A673 (cell line): ENCODE results near the gene USP9X. TPM values are rescaled to one million over a fixed set of nuclear protein-coding genes. Genes with fewer than 3 reads are reported as not detected.

Experiments used
- BruUV-seq: library from RNA; stranded (reverse); fragments of 400-500 nt; replicated peaks from 2 replicates; lab custom pipeline; 2021; lab: Mats Ljungman, UMichigan
- CTCF ChIA-PET: fragments of 300-600 bp; sonication (Branson Sonifier 250); formaldehyde crosslinking; loops from one replicate; lab custom pipeline; 2022; ENCODE audit warnings: antibody characterized with exemption; lab: Charles Lee
- POLR2A ChIA-PET: fragments of 300-600 bp; sonication (Branson Sonifier 250); formaldehyde crosslinking; loops from one replicate; lab custom pipeline; 2022; ENCODE audit warnings: antibody characterized with exemption; ENCODE audit not compliant: low non-redundant PET; lab: Charles Lee
- DNase-seq: peaks from one replicate; pipeline ENCODE4 v3.0.0-alpha.2; 2015; ENCODE audit warnings: low spot score
- H3K27ac ChIP-seq: fragments of 200-600 bp; sonication (generic); 2 replicates; pipeline ENCODE4 v1.5.1; 2016; ENCODE audit warnings: mixed run types, low read depth, mild to moderate bottlenecking, mixed read lengths, antibody characterized with exemption, low read length; ENCODE audit not compliant: poor library complexity, severe bottlenecking
- H3K27me3 ChIP-seq: fragments of 200-600 bp; sonication (generic); replicated peaks from 2 replicates; pipeline ENCODE4 v1.6.1; 2017; ENCODE audit warnings: mixed run types, low read depth, mild to moderate bottlenecking, mixed read lengths, antibody characterized with exemption, low read length; ENCODE audit not compliant: insufficient read depth, poor library complexity
- H3K36me3 ChIP-seq: fragments of 200-600 bp; sonication (generic); 2 replicates; pipeline ENCODE4 v1.6.1; 2016; ENCODE audit warnings: mixed run types, mild to moderate bottlenecking, mixed read lengths, antibody characterized with exemption, low read length; ENCODE audit not compliant: insufficient read depth, poor library complexity, severe bottlenecking
- H3K4me1 ChIP-seq: fragments of 200-600 bp; sonication (generic); 2 replicates; pipeline ENCODE4 v1.6.1; 2017; ENCODE audit warnings: mixed run types, mild to moderate bottlenecking, mixed read lengths, antibody characterized with exemption, low read length; ENCODE audit not compliant: insufficient read depth, poor library complexity, severe bottlenecking
- H3K4me3 ChIP-seq: fragments of 200-600 bp; sonication (generic); 2 replicates; pipeline ENCODE4 v1.5.1; 2016; ENCODE audit warnings: low read depth, mixed run types, mild to moderate bottlenecking, mixed read lengths, low read length; ENCODE audit not compliant: poor library complexity, severe bottlenecking
- H3K9me3 ChIP-seq: fragments of 200-600 bp; sonication (generic); 2 replicates; pipeline ENCODE4 v1.6.1; 2016; ENCODE audit warnings: mixed run types, low read depth, mild to moderate bottlenecking, mixed read lengths, antibody characterized with exemption, low read length; ENCODE audit not compliant: poor library complexity, severe bottlenecking
- EZH2 ChIP-seq: fragments of 200-600 bp; sonication (generic); IDR thresholded peaks from 2 replicates; pipeline ENCODE4 v1.6.1; 2017; ENCODE audit warnings: borderline replicate concordance, low read depth, mild to moderate bottlenecking, mixed read lengths, antibody characterized with exemption, low read length; ENCODE audit not compliant: poor library complexity, severe bottlenecking
- intact Hi-C: fragments of 100-400 bp; cut with micrococcal nuclease; formaldehyde crosslinking; loops from one replicate; pipeline ENCODE4 v1.10.0; 2022; ENCODE audit not compliant: unreplicated experiment
- total RNA-seq: library from RNA; stranded (reverse); gene quantifications from 2 replicates; pipeline ENCODE4 v1.2.3, GENCODE V29; 2021
- TF ChIP-seq, protein P1 (sequence below): fragments of 300-800, 200-600 bp; sonication (generic); conservative IDR thresholded peaks from 2 replicates; pipeline ENCODE4 v1.5.1; 2017; ENCODE audit warnings: low read depth, mild to moderate bottlenecking, antibody characterized with exemption, low read length, moderate library complexity, mixed read lengths

Gene USP9X
- total RNA-seq, 1 experiment from 2014 or later, result 70.6 TPM

DNA sequence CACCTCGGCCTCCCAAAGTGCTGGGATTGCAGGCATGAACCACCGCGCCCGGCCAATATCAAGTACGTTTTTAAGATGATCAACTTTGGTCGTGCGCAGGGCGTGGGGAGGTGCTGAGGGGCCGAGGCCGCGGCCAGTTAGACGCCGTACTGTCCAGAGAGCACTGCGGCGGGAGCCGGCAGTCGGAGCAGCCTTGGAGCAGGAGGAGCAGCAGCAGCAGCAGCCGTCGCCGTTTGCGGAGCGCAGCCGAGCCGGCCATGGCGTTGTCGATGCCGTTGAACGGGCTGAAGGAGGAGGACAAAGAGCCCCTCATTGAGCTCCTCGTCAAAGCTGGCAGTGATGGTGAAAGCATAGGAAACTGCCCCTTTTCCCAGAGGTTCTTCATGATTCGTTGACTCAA lies 8.5 kb upstream of the USP9X start:
- no peak for TF ChIP-seq EZH2
- TF ChIP-seq, protein P1, sequence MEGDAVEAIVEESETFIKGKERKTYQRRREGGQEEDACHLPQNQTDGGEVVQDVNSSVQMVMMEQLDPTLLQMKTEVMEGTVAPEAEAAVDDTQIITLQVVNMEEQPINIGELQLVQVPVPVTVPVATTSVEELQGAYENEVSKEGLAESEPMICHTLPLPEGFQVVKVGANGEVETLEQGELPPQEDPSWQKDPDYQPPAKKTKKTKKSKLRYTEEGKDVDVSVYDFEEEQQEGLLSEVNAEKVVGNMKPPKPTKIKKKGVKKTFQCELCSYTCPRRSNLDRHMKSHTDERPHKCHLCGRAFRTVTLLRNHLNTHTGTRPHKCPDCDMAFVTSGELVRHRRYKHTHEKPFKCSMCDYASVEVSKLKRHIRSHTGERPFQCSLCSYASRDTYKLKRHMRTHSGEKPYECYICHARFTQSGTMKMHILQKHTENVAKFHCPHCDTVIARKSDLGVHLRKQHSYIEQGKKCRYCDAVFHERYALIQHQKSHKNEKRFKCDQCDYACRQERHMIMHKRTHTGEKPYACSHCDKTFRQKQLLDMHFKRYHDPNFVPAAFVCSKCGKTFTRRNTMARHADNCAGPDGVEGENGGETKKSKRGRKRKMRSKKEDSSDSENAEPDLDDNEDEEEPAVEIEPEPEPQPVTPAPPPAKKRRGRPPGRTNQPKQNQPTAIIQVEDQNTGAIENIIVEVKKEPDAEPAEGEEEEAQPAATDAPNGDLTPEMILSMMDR, result no peak
- DNase-seq, result no peak
- Histone ChIP-seq H3K9me3 (no peaks in the 10 kb centered on the region), H3K27me3 (no peaks in the 10 kb centered on the region), H3K4me1 (no peaks in the 10 kb centered on the region), H3K36me3 (no peaks in the 10 kb centered on the region), H3K4me3 (no peak overlapping the region), H3K27ac (no peak overlapping the region)
- ChIA-PET POLR2A (no interaction called here), CTCF (no interaction called here)
- BruUV-seq, result no TSS peak
- intact Hi-C loops, result no loop called here

- no peaks in the 10 kb centered on the region for H3K9me3 ChIP-seq
- peaks cover 6% of the 10 kb centered on the region for H3K4me1 ChIP-seq
- H3K4me3 ChIP-seq, result no peak overlapping the region
- H3K27me3 ChIP-seq, result no peaks in the 10 kb centered on the region
- ChIA-PET CTCF (no interaction called here), POLR2A (no interaction called here)
- TF ChIP-seq, protein P1, result no peak
- no peak for TF ChIP-seq EZH2
- no peak overlapping the region for H3K27ac ChIP-seq
- no TSS peak for BruUV-seq
- no peaks in the 10 kb centered on the region for H3K36me3 ChIP-seq
- DNase-seq, result no peak
- intact Hi-C loops, result no loop called here
Observed at GRCh38 chrX:41081821-41082220, 3.4 kb upstream of the USP9X start.

DNA sequence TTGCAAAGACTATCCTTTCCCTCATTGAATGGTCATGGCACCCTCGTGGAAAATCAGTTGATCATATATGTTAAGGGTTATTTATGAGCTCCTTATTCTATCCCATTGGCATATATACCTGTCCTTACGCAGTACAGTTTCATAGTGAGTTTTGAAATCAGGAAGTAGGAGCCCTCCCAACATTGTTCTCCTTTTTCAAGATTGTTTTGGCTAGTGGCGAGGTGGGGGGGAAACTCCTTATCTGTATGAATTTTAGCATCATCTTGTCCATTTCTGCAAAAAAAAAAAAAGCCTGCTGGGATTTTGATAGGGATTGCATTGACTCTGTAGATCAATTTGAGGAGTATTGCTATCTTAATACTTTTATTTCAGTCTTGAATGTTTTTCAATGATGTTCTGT lies 2.5 kb upstream of the USP9X start:
- intact Hi-C loops, result no loop called here
- no TSS peak for BruUV-seq
- Histone ChIP-seq H3K36me3 (no peaks in the 10 kb centered on the region), H3K27me3 (no peaks in the 10 kb centered on the region), H3K27ac (no peak overlapping the region), H3K4me3 (no peak overlapping the region), H3K9me3 (no peaks in the 10 kb centered on the region), H3K4me1 (peaks cover 6% of the 10 kb centered on the region)
- POLR2A ChIA-PET, result no interaction called here
- TF ChIP-seq EZH2, result no peak
- TF ChIP-seq, protein P1, result no peak
- no peak for DNase-seq
- CTCF ChIA-PET, result no interaction called here
